ENCODE measurements around the gene TBC1D2B. TPM values are rescaled to one million over a fixed set of nuclear protein-coding genes. Genes with fewer than 3 reads are reported as not detected.

TBC1D2B gene
- polyA plus RNA-seq, 3 donors, result 5.9 to 53.3 (median 6.2) TPM

- peak overlapping the region in 1 of 2 donors; percentile 77 for H3K27ac ChIP-seq (ENCODE audit: low read depth in 1 of 2, low read length in 2 of 2)
- H3K36me3 Mint-ChIP-seq, result peaks cover 10 to 18% of the 10 kb centered on the region in 2 donors
- peaks cover 100% of the 10 kb centered on the region for H3K79me2 ChIP-seq (ENCODE audit: insufficient read depth, low read length)
- DNase-seq, result no peak
- WGBS (ENCODE audit: insufficient coverage), result 85% methylated on average over 2 of the region's 5 CpGs
- no peak overlapping the region for H3K9ac ChIP-seq (ENCODE audit: insufficient read depth, low read length, poor library complexity, severe bottlenecking)
- no peaks in the 10 kb centered on the region for H3K9me3 Mint-ChIP-seq
- peaks cover 69% of the 10 kb centered on the region for H3K4me1 Mint-ChIP-seq
- no peaks in the 10 kb centered on the region for H3K27me3 Mint-ChIP-seq (ENCODE audit: low read depth in 3 of 3)
- H4K20me1 ChIP-seq (ENCODE audit: insufficient read depth, low read length), result peaks cover 73% of the 10 kb centered on the region
- H2AFZ ChIP-seq (ENCODE audit: insufficient read depth, low read depth, low read length, poor library complexity, severe bottlenecking), result no peak overlapping the region
- peak overlapping the region in 3 of 7 donors; percentile 30 to 88 (median 69) for H3K27ac Mint-ChIP-seq
- H3K27me3 ChIP-seq (ENCODE audit: control insufficient read depth in 2 of 2, insufficient read depth in 2 of 2, low read length in 2 of 2), result no peaks in the 10 kb centered on the region
- H3K9me3 ChIP-seq (replicated peaks in 1 of 2; ENCODE audit: control insufficient read depth in 1 of 2, insufficient read depth in 1 of 2, low read length in 2 of 2), result no peaks in the 10 kb centered on the region
- no peak for TF ChIP-seq CTCF (IDR thresholded peaks at IDR 0.05)
- H3K36me3 ChIP-seq (replicated peaks in 1 of 2; ENCODE audit: control insufficient read depth in 1 of 2, insufficient read depth in 2 of 2, low read length in 2 of 2), result peaks cover 7 to 14% of the 10 kb centered on the region in 2 donors
- no peak overlapping the region for H3K4me3 Mint-ChIP-seq
- no peak overlapping the region for H3K4me3 ChIP-seq (replicated peaks in 1 of 3; ENCODE audit: low read depth in 2 of 3, low read length in 3 of 3)
- H3K4me1 ChIP-seq (ENCODE audit: control insufficient read depth in 1 of 2, insufficient read depth in 2 of 2, low read length in 2 of 2), result peaks cover 54 to 57% of the 10 kb centered on the region in 2 donors
- intact Hi-C loops (cut with micrococcal nuclease), result no loop called here
- H3K4me2 ChIP-seq (replicated peaks; ENCODE audit: extremely low read depth, low read length, poor library complexity, severe bottlenecking), result no peak overlapping the region
Measured at GRCh38 chr15:78057803-78058202, 19.7 kb downstream of the TBC1D2B start.

- H3K36me3 Mint-ChIP-seq, result peaks cover 16 to 21% of the 10 kb centered on the region in 2 donors
- H3K27ac Mint-ChIP-seq, result peak overlapping the region; percentile 55 to 84 (median 76)
- H4K20me1 ChIP-seq (ENCODE audit: insufficient read depth, low read length), result peaks cover 83% of the 10 kb centered on the region
- peak overlapping the region; percentile 46 to 77 for H3K27ac ChIP-seq (ENCODE audit: low read depth in 1 of 2, low read length in 2 of 2)
- H3K79me2 ChIP-seq (ENCODE audit: insufficient read depth, low read length), result peaks cover 97% of the 10 kb centered on the region
- H3K27me3 Mint-ChIP-seq (ENCODE audit: low read depth in 3 of 3), result no peaks in the 10 kb centered on the region
- H3K4me1 ChIP-seq (ENCODE audit: control insufficient read depth in 1 of 2, insufficient read depth in 2 of 2, low read length in 2 of 2), result peaks cover 52 to 58% of the 10 kb centered on the region in 2 donors
- H2AFZ ChIP-seq (ENCODE audit: insufficient read depth, low read depth, low read length, poor library complexity, severe bottlenecking), result no peak overlapping the region
- no peak for TF ChIP-seq CTCF (IDR thresholded peaks at IDR 0.05)
- DNase-seq, result peak in 2 of 3 donors; percentile 30 to 35
- no peak overlapping the region for H3K4me3 Mint-ChIP-seq
- no peaks in the 10 kb centered on the region for H3K9me3 ChIP-seq (replicated peaks in 1 of 2; ENCODE audit: control insufficient read depth in 1 of 2, insufficient read depth in 1 of 2, low read length in 2 of 2)
- WGBS (ENCODE audit: insufficient coverage), result 0% methylated on average over 1 of the region's 2 CpGs
- no peaks in the 10 kb centered on the region for H3K9me3 Mint-ChIP-seq
- peak overlapping the region in 1 of 3 experiments; percentile 7 for H3K4me3 ChIP-seq (replicated peaks in 1 of 3; ENCODE audit: low read depth in 2 of 3, low read length in 3 of 3)
- no peaks in the 10 kb centered on the region for H3K27me3 ChIP-seq (ENCODE audit: control insufficient read depth in 2 of 2, insufficient read depth in 2 of 2, low read length in 2 of 2)
- H3K36me3 ChIP-seq (replicated peaks in 1 of 2; ENCODE audit: control insufficient read depth in 1 of 2, insufficient read depth in 2 of 2, low read length in 2 of 2), result peaks cover 7 to 18% of the 10 kb centered on the region in 2 donors
- H3K9ac ChIP-seq (ENCODE audit: insufficient read depth, low read length, poor library complexity, severe bottlenecking), result peak overlapping the region; percentile 12
- peak overlapping the region; percentile 35 for H3K4me2 ChIP-seq (replicated peaks; ENCODE audit: extremely low read depth, low read length, poor library complexity, severe bottlenecking)
- intact Hi-C loops (cut with micrococcal nuclease), result no loop called here
- peaks cover 73% of the 10 kb centered on the region for H3K4me1 Mint-ChIP-seq
Measured at GRCh38 chr15:78056714-78057269, 20.7 kb downstream of the TBC1D2B start.

Data from CD14-positive monocyte (primary cell).